Erythroblast (primary cell): ENCODE data around the gene B3GALT5.

Experiments used
- GATA1 ChIP-seq: IDR thresholded peaks from 2 replicates; pipeline ENCODE4 v1.6.1; 2011; ENCODE audit warnings: low read depth, mild to moderate bottlenecking, control low read depth, low read length, moderate library complexity
- POLR2A ChIP-seq: IDR thresholded peaks from 2 replicates; pipeline ENCODE4 v1.6.1; 2011; ENCODE audit warnings: mild to moderate bottlenecking, low read length

DNA sequence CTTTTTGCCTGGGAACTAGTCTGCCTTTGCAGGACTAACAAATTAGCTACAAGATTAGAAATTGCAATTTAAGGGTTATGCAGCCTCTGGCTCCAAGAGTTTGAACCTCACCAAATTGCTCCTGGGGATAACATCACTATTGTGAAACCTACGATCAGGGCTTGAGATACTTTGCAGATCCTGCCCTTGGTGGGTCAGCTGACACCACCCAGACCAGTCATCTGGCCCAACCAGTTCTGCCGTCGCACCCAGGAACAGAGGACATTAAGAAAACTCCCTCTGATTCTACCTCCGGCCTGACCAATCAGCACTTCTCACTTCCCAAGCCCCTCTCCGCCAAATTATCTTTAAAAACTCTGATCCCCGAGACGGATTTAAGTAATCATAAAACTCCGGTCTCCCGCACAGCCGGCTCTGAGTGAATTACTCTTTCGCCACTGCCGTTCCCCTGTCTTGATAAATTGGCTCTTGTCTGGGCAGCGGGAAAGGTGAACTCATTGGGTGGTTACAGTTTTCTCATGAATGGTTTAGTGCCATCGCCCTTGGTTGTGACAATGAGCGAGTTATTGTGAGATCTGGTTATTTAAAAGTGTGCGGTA lies 32.9 kb upstream of the B3GALT5 start:
- TF ChIP-seq POLR2A (no peak), GATA1 (no peak)
